Ishikawa (cell line): ENCODE results near the gene PLEKHA6.

Experiments
- CREB1 ChIP-seq: IDR thresholded peaks from 2 replicates; pipeline ENCODE4 v1.6.1; 2012; ENCODE audit warnings: low read depth
- EP300 ChIP-seq: IDR thresholded peaks from 2 replicates; pipeline ENCODE4 v1.6.1; 2012; ENCODE audit warnings: borderline replicate concordance
- FOXM1 ChIP-seq: IDR thresholded peaks from 2 replicates; pipeline ENCODE4 v1.6.1; 2012; ENCODE audit warnings: low read depth, borderline replicate concordance
- NFIC ChIP-seq: IDR thresholded peaks from 2 replicates; pipeline ENCODE4 v1.6.1; 2012
- RAD21 ChIP-seq: IDR thresholded peaks from 2 replicates; pipeline ENCODE4 v1.6.1; 2012; ENCODE audit warnings: low read depth
- TAF1 ChIP-seq: IDR thresholded peaks from 2 replicates; pipeline ENCODE4 v1.6.1; 2012; ENCODE audit warnings: low read depth, mild to moderate bottlenecking
- TCF12 ChIP-seq: IDR thresholded peaks from 2 replicates; pipeline ENCODE4 v1.6.1; 2012; ENCODE audit warnings: low read depth
- YY1 ChIP-seq: IDR thresholded peaks from 2 replicates; pipeline ENCODE4 v1.6.1; 2012; ENCODE audit warnings: low read depth
- ZBTB7A ChIP-seq: IDR thresholded peaks from 2 replicates; pipeline ENCODE4 v1.6.1; 2012; ENCODE audit warnings: low read depth
- TF ChIP-seq, protein P1 (sequence below): IDR thresholded peaks from 2 replicates; pipeline ENCODE4 v1.6.1; 2012
- TF ChIP-seq, protein P2 (sequence below): IDR thresholded peaks from 2 replicates; pipeline ENCODE4 v1.6.1; 2012; ENCODE audit warnings: low read depth, mild to moderate bottlenecking

DNA sequence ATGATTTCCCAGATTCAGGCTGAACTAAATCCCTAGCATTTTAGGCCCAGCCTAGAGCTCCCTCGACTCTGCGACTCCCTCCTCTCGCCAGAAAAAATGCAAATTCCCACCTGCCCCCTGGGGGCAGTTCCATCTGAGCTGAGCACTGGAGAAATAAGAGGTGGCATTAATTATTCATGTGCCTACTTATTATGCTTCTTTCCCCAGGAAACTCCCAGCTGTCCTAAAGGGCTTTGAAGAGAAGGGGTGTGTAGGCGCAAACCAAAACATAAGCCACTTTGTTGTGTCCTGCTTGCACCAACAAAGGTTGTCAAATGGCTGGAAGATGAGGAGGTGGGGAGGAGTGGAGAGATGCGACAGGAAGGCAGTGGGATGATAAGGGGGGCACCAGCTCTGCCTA, 104.5 kb downstream of the PLEKHA6 start:
- TF ChIP-seq RAD21 = no peak
- no peak for TF ChIP-seq EP300
- no peak for TF ChIP-seq TCF12
- TF ChIP-seq, protein P1, sequence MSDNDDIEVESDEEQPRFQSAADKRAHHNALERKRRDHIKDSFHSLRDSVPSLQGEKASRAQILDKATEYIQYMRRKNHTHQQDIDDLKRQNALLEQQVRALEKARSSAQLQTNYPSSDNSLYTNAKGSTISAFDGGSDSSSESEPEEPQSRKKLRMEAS = no peak
- no peak for TF ChIP-seq YY1
- TF ChIP-seq NFIC = no peak
- no peak for TF ChIP-seq TAF1
- TF ChIP-seq, protein P2, sequence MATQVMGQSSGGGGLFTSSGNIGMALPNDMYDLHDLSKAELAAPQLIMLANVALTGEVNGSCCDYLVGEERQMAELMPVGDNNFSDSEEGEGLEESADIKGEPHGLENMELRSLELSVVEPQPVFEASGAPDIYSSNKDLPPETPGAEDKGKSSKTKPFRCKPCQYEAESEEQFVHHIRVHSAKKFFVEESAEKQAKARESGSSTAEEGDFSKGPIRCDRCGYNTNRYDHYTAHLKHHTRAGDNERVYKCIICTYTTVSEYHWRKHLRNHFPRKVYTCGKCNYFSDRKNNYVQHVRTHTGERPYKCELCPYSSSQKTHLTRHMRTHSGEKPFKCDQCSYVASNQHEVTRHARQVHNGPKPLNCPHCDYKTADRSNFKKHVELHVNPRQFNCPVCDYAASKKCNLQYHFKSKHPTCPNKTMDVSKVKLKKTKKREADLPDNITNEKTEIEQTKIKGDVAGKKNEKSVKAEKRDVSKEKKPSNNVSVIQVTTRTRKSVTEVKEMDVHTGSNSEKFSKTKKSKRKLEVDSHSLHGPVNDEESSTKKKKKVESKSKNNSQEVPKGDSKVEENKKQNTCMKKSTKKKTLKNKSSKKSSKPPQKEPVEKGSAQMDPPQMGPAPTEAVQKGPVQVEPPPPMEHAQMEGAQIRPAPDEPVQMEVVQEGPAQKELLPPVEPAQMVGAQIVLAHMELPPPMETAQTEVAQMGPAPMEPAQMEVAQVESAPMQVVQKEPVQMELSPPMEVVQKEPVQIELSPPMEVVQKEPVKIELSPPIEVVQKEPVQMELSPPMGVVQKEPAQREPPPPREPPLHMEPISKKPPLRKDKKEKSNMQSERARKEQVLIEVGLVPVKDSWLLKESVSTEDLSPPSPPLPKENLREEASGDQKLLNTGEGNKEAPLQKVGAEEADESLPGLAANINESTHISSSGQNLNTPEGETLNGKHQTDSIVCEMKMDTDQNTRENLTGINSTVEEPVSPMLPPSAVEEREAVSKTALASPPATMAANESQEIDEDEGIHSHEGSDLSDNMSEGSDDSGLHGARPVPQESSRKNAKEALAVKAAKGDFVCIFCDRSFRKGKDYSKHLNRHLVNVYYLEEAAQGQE = no peak
- TF ChIP-seq ZBTB7A = no peak
- TF ChIP-seq CREB1 = no peak
- no peak for TF ChIP-seq FOXM1
